ENCODE results near the gene ANXA4. TPM values are rescaled to one million over a fixed set of nuclear protein-coding genes. Genes with fewer than 3 reads are reported as not detected.

Gene ANXA4
- total RNA-seq, 2 donors from 2014 or later: 22.4 to 32.0 TPM

DNA sequence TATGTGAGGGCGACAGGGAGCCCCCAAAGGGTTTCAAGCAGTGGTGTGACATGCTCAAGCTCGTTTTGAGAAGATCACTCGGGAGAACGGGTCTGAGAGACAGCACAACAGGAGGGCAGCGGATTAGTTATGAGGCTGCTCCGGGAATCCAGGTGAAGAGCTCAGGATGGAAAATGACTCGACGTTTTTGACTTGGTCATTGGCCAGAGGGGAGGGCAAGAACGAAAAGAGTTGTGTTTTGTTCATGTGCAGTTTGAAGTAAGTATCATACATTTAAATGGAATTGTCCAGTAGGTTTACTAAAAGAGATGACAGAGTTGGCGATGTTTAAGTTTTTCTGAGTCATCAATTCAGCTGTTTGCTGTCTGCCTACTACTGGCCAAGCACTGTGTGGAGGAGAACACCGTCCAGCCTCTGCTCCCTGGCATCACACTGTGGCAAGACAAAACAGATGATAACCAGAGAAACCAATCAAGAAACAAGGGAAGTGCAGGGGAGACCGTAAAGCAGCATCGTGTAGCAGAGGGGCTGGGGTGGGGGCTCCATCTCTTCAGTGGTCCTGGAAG is 25.3 kb upstream of the ANXA4 start:
- no peak for ATAC-seq
- Mint-ChIP-seq H3K36me3 (no peaks in the 10 kb centered on the region), H3K27ac (peak overlapping the region in 1 of 2 donors; percentile 58), H3K9me3 (no peaks in the 10 kb centered on the region)
- DNase-seq (ENCODE audit: low spot score in 2 of 2): no peak

- DNase-seq (ENCODE audit: low spot score in 2 of 2): no peak
- Mint-ChIP-seq H3K27ac (peak overlapping the region in 1 of 2 donors; percentile 6), H3K36me3 (no peaks in the 10 kb centered on the region), H3K9me3 (no peaks in the 10 kb centered on the region)
- ATAC-seq: no peak
Observed at GRCh38 chr2:69717186-69717585, 24.7 kb upstream of the ANXA4 start.

- no peaks in the 10 kb centered on the region for H3K9me3 Mint-ChIP-seq
- no peaks in the 10 kb centered on the region for H3K36me3 Mint-ChIP-seq
- DNase-seq (ENCODE audit: low spot score in 2 of 2): no peak
- ATAC-seq: no peak
- H3K27ac Mint-ChIP-seq: peak overlapping the region in 1 of 2 donors; percentile 6
Observed at GRCh38 chr2:69717861-69718273, 24.1 kb upstream of the ANXA4 start.

DNA sequence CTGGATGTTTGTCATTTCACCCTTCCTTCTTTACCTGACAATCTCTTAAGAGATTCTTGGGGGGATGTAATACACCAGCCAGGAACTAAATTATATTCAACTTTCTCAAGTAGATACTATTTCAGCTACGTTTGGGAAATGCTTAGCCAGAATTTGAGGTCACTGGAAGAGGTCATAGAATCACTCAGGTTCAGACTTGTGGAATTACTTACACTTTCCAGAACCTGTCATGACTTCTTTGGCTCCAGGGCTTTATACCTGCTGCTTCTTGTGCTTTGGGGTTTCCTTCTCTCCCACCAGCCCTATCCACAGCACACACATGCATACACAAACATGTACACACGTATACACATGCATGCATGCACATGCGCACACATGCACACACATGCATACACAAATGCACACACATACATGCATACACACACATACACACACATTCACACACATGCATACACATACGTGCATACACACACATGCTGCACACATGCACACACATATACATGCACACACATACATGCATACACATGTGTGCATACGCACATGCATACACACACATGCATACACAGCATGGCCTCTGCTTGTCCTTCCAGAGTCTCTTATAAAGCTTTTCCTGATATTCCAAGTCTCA is 23.5 kb upstream of the ANXA4 start:
- no peaks in the 10 kb centered on the region for H3K9me3 Mint-ChIP-seq
- no peak for DNase-seq (ENCODE audit: low spot score in 2 of 2)
- no peaks in the 10 kb centered on the region for H3K36me3 Mint-ChIP-seq
- ATAC-seq: no peak
- no peak overlapping the region for H3K27ac Mint-ChIP-seq

DNA sequence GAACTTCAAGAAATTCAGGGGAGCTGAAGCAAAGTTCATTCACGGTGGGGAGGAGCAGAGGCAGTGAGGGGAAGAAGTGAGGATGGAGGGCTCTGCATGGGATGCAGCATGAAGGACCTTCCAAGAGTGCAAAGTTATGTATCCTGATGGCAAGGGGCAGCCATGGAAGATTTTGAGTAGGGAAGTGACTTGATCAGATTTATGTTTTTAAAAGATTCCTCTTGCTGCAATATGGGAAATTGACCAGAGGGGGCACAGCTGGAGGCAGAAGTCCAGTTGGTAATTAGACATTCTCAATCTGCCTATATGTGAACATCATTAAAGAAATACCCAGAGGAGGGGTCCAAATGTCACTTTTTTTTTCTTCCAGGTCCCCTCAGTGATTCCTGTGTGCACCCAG is 21.5 kb upstream of the ANXA4 start:
- Mint-ChIP-seq H3K9me3 (no peaks in the 10 kb centered on the region), H3K27ac (no peak overlapping the region), H3K36me3 (no peaks in the 10 kb centered on the region)
- DNase-seq (ENCODE audit: low spot score in 2 of 2): no peak
- no peak for ATAC-seq

- no peak for DNase-seq (ENCODE audit: low spot score in 2 of 2)
- Mint-ChIP-seq H3K27ac (no peak overlapping the region), H3K9me3 (no peaks in the 10 kb centered on the region), H3K36me3 (no peaks in the 10 kb centered on the region)
- no peak for ATAC-seq
Observed at GRCh38 chr2:69721022-69721421, 20.9 kb upstream of the ANXA4 start.

DNA sequence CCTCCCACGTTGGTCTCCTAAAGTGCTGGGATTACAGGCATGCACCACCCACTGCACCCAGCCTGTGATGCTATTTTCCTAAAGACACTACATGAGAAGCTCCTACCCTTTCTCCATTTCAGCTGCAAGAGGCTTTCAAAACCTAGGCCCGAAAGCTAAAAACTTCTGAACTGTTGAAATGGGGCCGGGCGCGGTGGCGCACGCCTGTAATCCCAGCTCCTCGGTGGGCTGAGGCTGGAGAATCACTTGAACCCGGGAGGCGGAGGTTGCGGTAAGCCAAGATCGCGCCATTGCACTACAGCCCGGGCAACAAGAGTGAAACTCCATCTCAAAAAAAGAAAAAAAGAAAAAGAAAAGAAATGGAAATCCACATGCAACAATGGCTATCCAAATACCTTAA is 18.1 kb upstream of the ANXA4 start:
- ATAC-seq (no peak), DNase-seq (ENCODE audit: low spot score in 2 of 2) (no peak)
- Mint-ChIP-seq H3K27ac (no peak overlapping the region), H3K9me3 (no peaks in the 10 kb centered on the region), H3K36me3 (no peaks in the 10 kb centered on the region)

GRCh38 chr2:69724540-69725159 is 17.3 kb upstream of the ANXA4 start:
- DNase-seq (ENCODE audit: low spot score in 2 of 2): peak; percentile 82 to 95

GRCh38 chr2:69725706-69726360 is 16.1 kb upstream of the ANXA4 start:
- no peak overlapping the region for H3K27ac Mint-ChIP-seq
- no peaks in the 10 kb centered on the region for H3K9me3 Mint-ChIP-seq
- ATAC-seq (no peak), DNase-seq (ENCODE audit: low spot score in 2 of 2) (no peak)
- no peaks in the 10 kb centered on the region for H3K36me3 Mint-ChIP-seq

More at GRCh38 chr2:69724540-69725159, 17.3 kb upstream of the ANXA4 start:
- Mint-ChIP-seq H3K27ac (no peak overlapping the region), H3K9me3 (no peaks in the 10 kb centered on the region), H3K36me3 (no peaks in the 10 kb centered on the region)
- peak; percentile 91 to 94 for ATAC-seq

DNA sequence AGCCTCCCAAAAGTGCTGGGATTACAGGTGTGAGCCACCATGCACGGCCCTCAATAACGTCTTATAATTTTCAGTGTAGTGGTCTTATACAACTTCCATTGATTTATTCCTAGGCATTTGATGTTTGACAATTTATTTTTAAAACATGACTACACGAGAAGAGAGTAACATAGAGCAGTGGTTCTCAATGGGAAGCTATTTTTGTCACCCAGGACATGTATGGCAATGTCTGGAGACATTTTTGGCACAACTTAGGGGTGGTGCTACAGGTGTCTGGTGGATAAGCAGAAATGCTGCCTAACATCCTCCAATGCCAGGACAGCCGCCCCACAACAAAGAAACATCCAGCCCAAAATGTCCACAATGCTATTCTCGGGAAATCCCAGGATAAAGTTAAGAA is 12.7 kb upstream of the ANXA4 start:
- H3K9me3 Mint-ChIP-seq: no peaks in the 10 kb centered on the region

DNA sequence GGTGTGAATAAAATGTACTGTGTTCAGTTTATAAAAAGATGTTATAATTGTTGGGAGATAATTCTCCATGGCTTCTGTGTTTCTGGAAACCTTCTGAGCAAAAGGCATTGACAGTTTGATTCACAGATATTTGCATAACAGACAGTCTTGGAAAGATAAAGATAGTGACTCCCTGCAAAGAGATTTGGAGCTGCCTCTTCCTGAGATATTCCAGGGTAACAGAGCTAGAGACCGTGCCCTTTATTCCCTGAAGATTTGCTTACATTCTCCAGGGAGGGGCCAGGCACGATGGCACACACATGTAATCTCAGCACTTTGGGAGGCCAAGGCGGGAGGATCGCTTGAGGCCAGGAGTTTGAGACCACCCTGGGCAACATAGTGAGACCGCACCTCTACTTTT is 12.2 kb upstream of the ANXA4 start:
- Mint-ChIP-seq H3K36me3 (no peaks in the 10 kb centered on the region), H3K9me3 (no peaks in the 10 kb centered on the region), H3K27ac (no peak overlapping the region)
- DNase-seq (ENCODE audit: low spot score in 2 of 2) (no peak), ATAC-seq (no peak)

More for the DNA sequence above, 12.7 kb upstream of the ANXA4 start:
- ATAC-seq (no peak), DNase-seq (ENCODE audit: low spot score in 2 of 2) (no peak)
- Mint-ChIP-seq H3K36me3 (no peaks in the 10 kb centered on the region), H3K27ac (no peak overlapping the region)

- H3K27ac Mint-ChIP-seq: no peak overlapping the region
Observed at GRCh38 chr2:69731147-69731970, 10.6 kb upstream of the ANXA4 start.

GRCh38 chr2:69733342-69734034 is 8.4 kb upstream of the ANXA4 start:
- Mint-ChIP-seq H3K27ac (peak overlapping the region in 1 of 2 donors; percentile 21), H3K9me3 (no peaks in the 10 kb centered on the region), H3K36me3 (no peaks in the 10 kb centered on the region)
- ATAC-seq (no peak), DNase-seq (ENCODE audit: low spot score in 2 of 2) (no peak)

More at GRCh38 chr2:69731147-69731970, 10.6 kb upstream of the ANXA4 start:
- Mint-ChIP-seq H3K9me3 (no peaks in the 10 kb centered on the region), H3K36me3 (no peaks in the 10 kb centered on the region)
- ATAC-seq (no peak), DNase-seq (ENCODE audit: low spot score in 2 of 2) (no peak)

GRCh38 chr2:69734035-69734611 is 7.8 kb upstream of the ANXA4 start:
- no peak for ATAC-seq
- Mint-ChIP-seq H3K27ac (peak overlapping the region in 1 of 2 donors; percentile 21), H3K9me3 (no peaks in the 10 kb centered on the region), H3K36me3 (no peaks in the 10 kb centered on the region)
- no peak for DNase-seq (ENCODE audit: low spot score in 2 of 2)

DNA sequence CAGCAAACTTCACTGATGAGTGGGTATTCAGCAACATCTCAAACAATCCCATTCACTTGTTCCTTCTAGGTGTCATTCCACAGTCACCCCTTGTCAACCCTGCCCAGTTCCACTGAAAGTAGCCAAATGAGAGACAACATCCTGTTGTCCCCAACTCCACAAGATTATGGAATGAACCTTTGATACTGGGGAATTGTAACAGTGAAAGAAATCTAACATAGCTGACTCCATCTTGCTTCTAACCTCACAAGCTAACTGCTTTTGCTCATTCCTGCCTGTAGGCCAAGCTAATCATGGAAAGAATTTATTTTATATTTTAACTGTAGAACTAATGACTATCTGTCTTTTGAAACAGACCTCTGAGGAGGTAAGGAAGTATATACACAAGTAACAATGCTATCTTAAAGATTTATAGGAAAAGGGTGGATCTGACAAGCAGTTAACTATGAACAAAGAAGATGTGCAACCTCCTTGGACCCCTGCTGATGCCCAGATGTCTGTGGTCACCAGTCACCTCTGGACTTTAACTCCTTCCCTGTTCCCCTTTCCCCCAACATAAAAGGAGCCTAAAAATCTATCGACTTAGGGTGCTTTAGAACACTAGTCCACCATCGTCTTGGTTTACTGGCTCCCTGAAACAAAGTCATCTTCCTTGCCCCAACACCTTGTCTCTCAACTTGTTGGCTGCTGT is 6.9 kb upstream of the ANXA4 start:
- peak overlapping the region in 1 of 2 donors; percentile 21 for H3K27ac Mint-ChIP-seq
- H3K36me3 Mint-ChIP-seq: no peaks in the 10 kb centered on the region
- no peak for ATAC-seq
- DNase-seq (ENCODE audit: low spot score in 2 of 2): no peak
- no peaks in the 10 kb centered on the region for H3K9me3 Mint-ChIP-seq
